BE2C (cell line): ENCODE measurements around the gene NT5DC1.
A peak's percentile ranks its signal among the peaks of the same experiment; 100 is the strongest.

ENCODE experiments used
- DNase-seq: peaks from one replicate; pipeline ENCODE4 v3.0.0-alpha.2; 2020
- H3K27me3 ChIP-seq: fragments of 250-450 bp; sonication (Bioruptor Pico); 2 replicates; pipeline ENCODE4 v1.5.1; 2020; ENCODE audit warnings: mild to moderate bottlenecking
- H3K36me3 ChIP-seq: fragments of 250-450 bp; sonication (Bioruptor Pico); 2 replicates; pipeline ENCODE4 v1.5.1; 2020; ENCODE audit warnings: mild to moderate bottlenecking
- H3K4me1 ChIP-seq: fragments of 250-450 bp; sonication (Bioruptor Pico); 2 replicates; pipeline ENCODE4 v1.5.1; 2020
- H3K4me3 ChIP-seq: 2 replicates; pipeline ENCODE4 v1.5.1; 2011; ENCODE audit warnings: low read depth, low read length
- H3K9me3 ChIP-seq: fragments of 250-450 bp; sonication (Bioruptor Pico); 2 replicates; pipeline ENCODE4 v1.5.1; 2020
- CTCF ChIP-seq: IDR thresholded peaks from 2 replicates; pipeline ENCODE4 v1.5.1; 2012; ENCODE audit warnings: mild to moderate bottlenecking, low read depth, low read length

Gene NT5DC1

GRCh38 chr6:116277124-116277523, 176.5 kb downstream of the NT5DC1 start:
- H3K9me3 ChIP-seq = no peaks in the 10 kb centered on the region
- H3K27me3 ChIP-seq = no peaks in the 10 kb centered on the region
- H3K4me3 ChIP-seq = peak overlapping the region; percentile 96
- peaks cover 24% of the 10 kb centered on the region for H3K36me3 ChIP-seq
- no peak for DNase-seq
- no peaks in the 10 kb centered on the region; the same call in 1 of the 2 replicates for H3K4me1 ChIP-seq
- no peak for TF ChIP-seq CTCF

- Histone ChIP-seq H3K4me3 (peak overlapping the region; percentile 96), H3K9me3 (no peaks in the 10 kb centered on the region), H3K36me3 (peaks cover 19% of the 10 kb centered on the region), H3K27me3 (0 out of 2 replicates have a peak, but pooled peaks cover 3% of the 10 kb centered on the region), H3K4me1 (no peaks in the 10 kb centered on the region; the same call in 1 of the 2 replicates)
- no peak for TF ChIP-seq CTCF
- no peak for DNase-seq
Observed at GRCh38 chr6:116278481-116278829, 177.8 kb downstream of the NT5DC1 start.

- DNase-seq = no peak
- H3K27me3 ChIP-seq = 0 out of 2 replicates have a peak, but pooled peaks cover 3% of the 10 kb centered on the region
- peak overlapping the region; percentile 96 for H3K4me3 ChIP-seq
- no peaks in the 10 kb centered on the region for H3K9me3 ChIP-seq
- no peak for TF ChIP-seq CTCF
- H3K36me3 ChIP-seq = peaks cover 18% of the 10 kb centered on the region
- no peaks in the 10 kb centered on the region; the same call in 1 of the 2 replicates for H3K4me1 ChIP-seq
Observed at GRCh38 chr6:116278854-116279231, 178.2 kb downstream of the NT5DC1 start.

- Histone ChIP-seq H3K27me3 (0 out of 2 replicates have a peak, but pooled peaks cover 3% of the 10 kb centered on the region), H3K36me3 (peaks cover 11% of the 10 kb centered on the region), H3K9me3 (no peaks in the 10 kb centered on the region), H3K4me3 (peak within 1 kb of the TSS; percentile 96), H3K4me1 (no peaks in the 10 kb centered on the region; the same call in 1 of the 2 replicates)
- peak; percentile 95 for DNase-seq
- TF ChIP-seq CTCF = no peak
Observed at GRCh38 chr6:116279232-116280160, 178.8 kb downstream of the NT5DC1 start, which contains the start of gene TSPYL1. TSS of gene TSPYL1 (minus strand) at chr6:116279930. CDS start at chr6:116279830, 100 bp downstream.

GRCh38 chr6:116280161-116280932, 179.7 kb downstream of the NT5DC1 start:
- no peak for DNase-seq
- peak overlapping the region; percentile 96 for H3K4me3 ChIP-seq
- 0 out of 2 replicates have a peak, but pooled peaks cover 3% of the 10 kb centered on the region for H3K27me3 ChIP-seq
- H3K4me1 ChIP-seq = no peaks in the 10 kb centered on the region; the same call in 1 of the 2 replicates
- H3K9me3 ChIP-seq = no peaks in the 10 kb centered on the region
- peaks cover 8% of the 10 kb centered on the region for H3K36me3 ChIP-seq
- TF ChIP-seq CTCF = no peak
